Medulla oblongata (tissue), 1 donor: ENCODE results near the gene MIDN.

Experiments used
- DNase-seq: peaks from one replicate; pipeline ENCODE4 v3.0.0-alpha.2; 2015; ENCODE audit errors: extremely low spot score

MIDN gene

DNA sequence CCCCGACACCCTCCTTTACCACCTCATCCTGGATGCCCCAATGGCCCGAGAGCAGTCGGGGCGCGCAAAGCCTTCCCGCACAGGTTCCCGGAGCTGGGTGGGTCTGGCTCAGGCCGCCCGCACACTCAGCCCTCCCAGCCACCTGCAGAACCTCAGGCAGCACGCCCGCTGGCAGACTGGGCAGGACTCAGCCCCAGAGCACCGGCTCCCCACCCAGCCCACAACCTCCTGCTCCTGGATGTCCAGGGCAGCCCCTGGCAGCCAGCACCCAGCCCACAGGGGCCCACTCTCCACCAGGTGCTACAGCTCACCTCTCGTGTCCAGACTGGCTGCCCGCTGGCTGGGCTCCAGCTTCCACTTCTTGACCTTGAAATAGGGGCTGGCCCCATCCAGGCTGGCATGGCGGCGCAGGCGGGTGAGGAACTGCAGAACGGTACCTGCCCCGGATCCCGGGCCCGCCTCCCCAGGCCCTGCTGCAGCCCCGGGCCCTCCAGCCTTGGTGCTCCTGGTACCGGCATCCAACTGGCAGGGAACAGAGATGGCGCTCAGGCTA, 15.2 kb upstream of the MIDN start:
- no peak for DNase-seq

DNA sequence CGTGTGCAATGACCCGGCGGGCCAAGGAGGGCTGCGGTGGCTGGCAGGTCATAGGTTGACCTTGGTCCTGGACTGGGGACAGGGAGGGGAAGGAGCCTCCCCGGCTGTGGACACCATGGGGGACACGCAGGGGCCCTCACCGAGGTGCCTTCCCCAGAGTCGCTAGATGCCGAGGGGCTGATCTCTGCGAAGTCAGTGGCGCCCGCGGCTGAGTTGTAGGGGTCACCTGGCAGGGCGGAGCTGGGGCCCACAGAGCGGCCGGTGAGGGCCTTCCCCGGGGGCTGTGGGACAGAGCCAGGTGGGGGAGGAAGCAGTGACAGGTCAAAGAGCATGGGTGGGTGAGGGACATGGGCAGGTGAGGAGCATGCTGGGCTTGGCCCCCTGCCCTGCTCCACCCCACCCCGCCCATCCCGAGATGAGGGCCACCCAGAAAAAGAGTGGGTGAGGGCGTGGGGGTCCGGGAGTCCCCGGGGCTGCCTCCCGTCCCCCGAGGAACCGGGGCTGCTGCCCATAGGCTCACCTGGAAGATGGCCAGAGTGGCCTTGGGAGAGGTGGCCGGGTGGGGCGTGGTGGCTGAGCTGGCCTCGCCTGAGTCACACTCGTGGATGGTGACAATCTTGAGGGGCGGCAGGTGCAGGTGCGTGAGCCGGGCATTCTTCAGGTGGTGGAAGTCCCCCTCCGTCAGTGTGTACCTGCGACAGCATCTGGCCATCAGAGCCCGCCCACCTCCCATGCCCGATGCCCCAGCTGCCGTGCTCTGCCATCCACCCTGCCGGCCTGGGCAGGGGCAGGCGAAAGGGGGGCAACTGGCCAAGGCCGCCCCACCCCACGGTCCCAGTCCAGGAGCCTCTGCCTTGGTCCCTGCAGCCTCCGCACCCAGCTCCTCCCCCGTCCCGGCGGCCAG, 14.1 kb upstream of the MIDN start:
- DNase-seq, result no peak

DNA sequence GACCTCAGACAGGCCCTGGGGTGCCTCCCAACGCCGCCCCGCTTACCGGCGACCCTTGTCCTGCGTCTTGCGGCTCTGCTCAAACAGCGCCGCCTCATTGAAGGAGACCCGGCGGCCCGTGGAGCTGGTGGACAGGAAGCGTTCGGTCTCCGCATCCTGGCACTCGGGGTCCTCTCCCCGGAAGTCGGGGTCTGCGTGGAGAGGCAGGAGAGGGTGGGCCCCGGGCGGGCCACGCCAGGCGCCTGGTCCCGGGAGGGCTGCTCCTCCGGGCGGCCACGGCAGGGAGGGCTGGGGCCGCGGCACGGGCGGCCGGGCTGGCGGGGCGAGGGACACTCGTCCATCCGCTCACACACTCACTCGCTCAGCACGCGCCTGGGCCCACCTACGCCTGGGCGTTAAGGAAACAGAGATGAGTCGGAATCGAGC, 13.4 kb upstream of the MIDN start:
- DNase-seq, result no peak

DNA sequence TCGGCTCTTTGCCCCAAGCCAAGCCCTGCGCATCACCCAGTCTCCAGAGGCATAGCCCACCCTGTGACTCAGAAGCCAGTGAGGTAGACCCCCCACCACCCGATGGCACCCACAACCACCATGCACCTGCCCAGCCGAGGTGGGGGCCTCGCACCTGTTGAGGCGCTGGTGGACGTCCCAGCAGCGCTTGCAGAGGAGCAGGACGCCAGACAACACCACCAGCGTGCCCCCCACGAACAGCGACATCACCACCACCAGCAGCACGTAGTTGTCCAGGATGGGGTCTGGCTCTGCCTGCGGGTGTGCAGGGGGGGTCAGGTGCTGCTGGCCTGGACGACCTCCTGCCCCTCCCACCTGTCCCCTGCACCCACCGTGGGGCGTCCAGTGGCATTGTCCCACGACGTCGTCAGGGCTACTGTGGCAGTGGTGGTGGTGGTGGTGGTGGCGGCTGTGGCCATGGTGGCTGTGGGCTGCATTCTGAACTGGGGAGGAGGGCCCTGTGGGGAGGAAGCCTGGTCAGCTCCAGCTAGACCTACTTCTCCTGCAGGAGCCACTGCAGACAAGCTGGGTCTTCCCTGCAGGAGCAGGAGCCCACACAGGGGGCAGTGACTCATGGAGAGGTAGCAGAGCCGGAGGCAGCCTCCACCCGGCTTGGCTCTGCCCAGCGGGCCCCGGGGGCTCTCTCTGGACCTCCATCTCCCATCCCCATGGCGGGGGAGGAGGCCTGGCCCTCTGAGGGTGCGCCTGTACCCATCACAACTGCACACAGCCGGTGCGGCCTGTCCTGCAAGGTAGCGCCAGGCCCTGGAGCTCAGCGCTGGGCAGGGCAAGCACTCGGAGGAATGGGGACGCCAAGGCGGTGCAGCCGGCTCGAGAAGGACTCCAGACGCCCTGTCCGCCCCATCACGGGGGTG, 12.5 kb upstream of the MIDN start:
- no peak for DNase-seq

DNA sequence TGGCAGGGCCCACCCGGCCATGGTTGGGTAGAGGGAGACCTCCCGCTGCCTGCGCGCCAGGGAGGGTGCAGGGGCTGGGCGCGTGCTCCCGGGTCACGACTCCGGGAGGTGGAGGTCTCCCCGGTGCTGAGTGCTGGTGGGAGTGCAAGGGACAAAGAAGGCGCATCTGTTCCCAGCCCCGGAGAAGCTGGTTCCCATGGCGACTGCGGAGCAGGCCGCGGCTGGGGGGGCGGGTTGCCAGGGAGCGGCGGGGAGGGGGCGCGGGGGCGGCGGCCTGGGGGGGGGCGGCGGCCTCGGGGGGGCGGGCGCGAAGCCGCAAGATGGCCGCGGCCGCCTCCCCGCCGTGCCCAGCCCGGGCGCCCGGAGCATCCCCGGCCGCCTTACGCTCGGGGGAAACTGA, 11.8 kb upstream of the MIDN start:
- DNase-seq, result no peak

DNA sequence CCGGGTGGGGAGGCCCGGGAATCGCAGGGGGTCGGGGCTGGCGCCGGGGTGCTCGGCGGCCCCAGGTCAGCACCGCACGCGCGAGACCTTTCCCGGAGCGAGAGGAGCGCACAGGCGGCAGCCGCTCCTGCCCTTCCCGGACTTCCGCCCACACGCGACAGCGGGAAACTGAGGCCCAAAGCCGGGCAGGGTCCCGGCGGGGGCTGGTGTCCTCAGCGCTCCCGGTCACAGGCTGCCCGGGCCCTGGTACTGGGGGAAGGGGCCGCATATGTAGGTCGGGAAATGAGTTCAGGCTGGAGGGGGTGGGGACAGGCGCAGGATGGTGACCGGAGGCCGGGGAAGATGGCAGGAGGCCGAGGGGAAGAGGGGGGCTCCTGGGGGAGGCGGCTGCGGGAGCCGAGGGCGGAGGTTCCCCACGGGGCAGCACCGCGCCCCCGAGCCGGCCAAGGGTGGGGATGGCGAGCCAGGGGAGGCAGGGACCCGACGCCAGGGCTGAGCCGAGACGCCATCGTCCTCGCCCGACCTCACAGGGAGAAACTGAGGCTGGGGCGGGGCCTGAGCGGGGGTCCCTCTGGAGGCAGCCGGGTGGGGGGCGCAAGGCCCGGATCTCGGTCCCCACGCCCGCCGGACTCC, 11.2 kb upstream of the MIDN start:
- DNase-seq, result no peak

DNA sequence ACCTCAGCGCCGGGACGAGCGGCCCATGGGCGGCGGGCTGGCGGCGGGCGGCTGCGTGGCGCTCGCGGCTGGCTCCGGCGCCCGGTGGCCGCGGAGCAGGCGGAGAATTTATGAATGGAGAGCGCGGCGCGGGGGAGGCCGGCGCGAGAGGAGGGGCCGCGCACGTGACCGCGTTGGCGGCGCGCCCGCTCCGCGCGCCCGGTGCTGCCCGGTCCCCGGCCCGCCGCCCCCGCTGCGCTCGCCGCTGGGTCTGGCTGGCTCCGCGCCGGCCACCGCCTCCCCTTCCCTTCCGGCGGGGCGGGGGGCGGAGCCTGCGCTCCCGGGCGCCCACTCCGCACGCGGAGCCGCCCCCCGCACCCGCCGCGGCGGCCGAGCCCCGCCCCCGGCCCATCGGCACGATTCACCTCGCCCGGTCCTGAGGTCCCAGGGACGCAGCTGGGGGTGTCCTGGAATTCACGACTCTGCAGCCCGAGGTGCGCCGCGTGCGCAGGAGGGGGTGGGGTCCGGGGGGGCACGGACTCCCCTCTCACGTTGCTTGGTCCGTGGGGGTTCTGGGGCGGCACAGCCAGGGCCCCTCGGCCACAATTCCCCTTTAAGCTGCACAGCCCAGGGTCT, 10.5 kb upstream of the MIDN start, which contains the start of gene CBARP:
CBARP (minus strand) TSS at position 252 of the 615 bp plus-strand sequence. CDS start 1,905 bp downstream, outside the sequence.
- no peak for DNase-seq

DNA sequence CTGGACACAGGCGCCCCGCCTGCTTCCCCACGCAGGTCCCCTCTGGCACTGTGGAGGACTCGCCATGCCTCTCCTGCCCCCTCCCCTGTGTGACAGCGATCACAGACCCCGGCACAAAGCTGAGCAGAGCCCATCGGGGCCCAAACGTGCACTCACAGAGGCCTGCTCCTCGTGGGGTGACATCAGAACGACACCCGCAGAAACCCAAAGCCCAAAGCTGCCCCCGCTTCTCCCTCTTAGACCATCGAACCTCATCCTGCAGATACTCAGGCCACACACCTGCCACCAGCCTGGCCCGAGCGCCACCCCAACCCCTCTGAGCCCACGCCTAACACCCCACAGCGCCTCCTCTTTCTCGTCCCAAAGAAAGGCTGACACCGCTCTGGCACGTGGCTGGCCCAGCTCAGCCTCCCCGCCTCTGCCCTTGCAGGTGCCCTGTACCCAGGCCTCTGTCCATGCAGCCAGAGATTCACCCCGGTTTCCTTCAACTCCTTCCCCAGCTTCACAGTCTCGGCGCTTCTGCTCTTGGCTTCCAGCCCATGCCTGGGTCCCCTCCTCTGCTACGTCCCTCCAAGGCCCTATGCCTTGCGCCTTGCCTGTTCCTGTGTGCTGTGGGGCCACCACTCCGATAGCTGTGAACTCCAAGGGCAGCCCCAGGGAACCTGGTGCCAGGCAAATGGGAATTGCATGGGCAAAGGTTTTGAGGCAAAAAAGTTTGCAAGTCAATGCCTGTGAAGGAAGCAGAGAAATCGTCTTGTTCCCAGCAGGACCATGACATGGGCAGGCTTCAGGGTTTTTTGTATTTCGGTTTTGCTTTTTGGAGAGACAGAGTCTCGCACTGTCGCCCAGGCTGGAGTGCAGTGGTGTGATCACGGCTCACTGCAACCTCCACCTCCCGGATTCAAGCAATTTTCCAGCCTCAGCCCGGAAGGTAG, 9.7 kb upstream of the MIDN start:
- DNase-seq, result no peak

DNA sequence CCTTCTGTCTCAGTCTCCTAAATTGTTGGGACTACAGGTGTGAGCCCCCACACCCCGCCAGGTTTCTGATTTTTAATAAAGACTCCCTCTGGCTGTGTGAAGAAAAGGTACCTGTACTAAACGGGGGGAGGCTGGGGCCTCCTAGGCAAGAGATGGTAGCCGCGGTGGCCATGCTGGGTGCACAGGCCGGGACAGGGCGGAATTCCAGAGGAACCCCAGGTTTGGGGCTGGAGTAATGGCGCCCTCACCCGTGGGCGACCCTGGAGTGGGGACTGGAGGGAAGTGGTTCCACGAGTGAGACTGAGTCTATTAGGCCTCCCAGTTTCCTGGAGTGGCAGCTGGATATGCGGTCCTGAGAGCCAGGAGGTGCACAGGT, 9.0 kb upstream of the MIDN start:
- no peak for DNase-seq

DNA sequence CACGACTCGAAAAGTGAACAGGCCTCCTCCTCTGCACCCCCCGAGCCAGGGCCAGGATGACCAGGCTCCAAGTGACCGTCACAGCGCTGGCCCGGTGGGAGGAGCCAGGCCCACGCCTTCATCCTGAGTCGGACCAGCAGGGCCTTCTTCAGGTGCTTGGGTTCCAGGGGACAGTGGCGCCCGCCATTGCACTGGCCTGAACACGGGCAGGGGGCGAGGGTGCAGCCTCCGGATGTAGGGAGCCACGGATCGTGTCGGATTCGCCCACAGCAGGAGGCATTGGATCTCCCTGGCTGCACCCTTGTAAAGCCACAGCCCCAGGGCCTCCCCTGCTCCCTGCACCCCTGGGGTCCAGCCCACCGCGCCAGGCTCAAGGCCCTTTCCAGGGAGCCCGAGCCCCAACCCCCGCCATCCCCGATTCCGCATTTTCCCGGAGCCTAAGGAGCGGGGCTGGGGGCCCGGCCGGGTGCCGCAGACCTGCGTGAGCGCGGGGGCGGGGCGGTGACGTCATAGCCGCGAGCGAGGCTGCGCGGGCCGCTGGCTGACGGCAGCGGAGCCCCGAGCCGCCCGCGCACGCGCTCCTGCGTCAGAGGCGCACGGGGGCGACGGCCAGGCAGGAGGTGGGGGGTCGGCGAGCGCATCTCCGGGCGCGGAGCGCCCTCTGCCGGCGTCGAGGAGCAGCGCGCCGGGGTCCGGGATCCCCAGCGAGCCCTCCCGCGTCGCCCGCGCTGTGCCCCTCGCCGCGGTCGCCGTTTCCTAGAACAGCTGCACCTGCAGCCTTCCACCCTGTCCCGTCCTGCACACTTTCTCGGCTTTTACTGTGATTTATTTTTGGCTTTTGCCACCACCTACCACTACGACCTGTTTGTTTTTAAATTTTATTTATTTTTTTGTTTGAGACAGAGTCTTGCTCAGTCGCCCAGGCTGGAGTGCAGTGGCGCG, 8.3 kb upstream of the MIDN start:
- DNase-seq, result peak; percentile 92

DNA sequence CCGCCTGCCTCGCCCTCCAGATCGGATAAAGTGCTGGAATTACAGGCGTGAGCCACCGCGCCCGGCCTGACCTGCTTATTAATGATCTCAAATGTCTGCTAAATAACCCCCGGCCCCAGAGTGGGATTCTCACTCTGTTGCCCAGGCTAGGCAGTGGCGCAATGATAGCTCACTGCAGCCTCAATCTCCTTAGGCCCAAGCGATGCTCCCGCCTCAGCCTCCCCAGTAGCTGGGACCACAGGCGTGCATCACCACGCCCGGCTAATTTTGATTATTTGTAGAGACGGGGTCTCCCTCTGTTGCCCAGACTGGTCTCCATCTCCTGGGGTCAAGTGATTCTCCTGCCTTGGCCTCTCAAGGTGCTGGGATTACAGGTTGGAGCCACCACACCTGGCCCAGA, 7.5 kb upstream of the MIDN start:
- DNase-seq, result no peak

DNA sequence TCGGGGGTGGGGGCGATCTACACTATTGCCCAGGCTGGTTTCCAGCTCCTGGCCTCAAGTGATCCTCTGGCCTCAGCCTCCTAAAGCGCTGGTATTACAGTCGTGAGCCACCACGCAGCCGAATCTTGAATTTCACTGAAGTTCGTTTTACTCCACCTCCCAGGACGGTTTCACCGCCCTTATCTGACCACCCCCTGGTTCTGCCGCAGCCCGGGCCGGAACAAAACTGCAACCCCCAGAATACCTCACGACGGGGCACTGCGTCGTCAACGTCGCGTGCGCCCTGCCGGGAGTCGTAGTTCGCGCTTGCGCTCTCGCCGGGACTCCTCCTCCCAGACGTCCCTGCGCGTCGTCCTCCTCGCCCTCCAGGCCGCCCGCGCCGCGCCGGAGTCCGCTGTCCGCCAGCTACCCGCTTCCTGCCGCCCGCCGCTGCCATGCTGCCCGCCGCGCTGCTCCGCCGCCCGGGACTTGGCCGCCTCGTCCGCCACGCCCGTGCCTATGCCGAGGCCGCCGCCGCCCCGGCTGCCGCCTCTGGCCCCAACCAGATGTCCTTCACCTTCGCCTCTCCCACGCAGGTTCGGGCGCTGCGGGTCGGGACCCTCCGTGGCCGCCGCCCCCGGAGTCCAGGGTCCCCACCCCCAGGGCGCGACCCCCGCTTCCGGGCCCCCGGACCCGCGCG, 6.8 kb upstream of the MIDN start, which contains the start of gene ATP5F1D:
ATP5F1D (plus strand) TSS at position 335 of the 679 bp plus-strand sequence; CDS start at position 435, 100 bp downstream.
- DNase-seq, result peak; percentile 95

DNA sequence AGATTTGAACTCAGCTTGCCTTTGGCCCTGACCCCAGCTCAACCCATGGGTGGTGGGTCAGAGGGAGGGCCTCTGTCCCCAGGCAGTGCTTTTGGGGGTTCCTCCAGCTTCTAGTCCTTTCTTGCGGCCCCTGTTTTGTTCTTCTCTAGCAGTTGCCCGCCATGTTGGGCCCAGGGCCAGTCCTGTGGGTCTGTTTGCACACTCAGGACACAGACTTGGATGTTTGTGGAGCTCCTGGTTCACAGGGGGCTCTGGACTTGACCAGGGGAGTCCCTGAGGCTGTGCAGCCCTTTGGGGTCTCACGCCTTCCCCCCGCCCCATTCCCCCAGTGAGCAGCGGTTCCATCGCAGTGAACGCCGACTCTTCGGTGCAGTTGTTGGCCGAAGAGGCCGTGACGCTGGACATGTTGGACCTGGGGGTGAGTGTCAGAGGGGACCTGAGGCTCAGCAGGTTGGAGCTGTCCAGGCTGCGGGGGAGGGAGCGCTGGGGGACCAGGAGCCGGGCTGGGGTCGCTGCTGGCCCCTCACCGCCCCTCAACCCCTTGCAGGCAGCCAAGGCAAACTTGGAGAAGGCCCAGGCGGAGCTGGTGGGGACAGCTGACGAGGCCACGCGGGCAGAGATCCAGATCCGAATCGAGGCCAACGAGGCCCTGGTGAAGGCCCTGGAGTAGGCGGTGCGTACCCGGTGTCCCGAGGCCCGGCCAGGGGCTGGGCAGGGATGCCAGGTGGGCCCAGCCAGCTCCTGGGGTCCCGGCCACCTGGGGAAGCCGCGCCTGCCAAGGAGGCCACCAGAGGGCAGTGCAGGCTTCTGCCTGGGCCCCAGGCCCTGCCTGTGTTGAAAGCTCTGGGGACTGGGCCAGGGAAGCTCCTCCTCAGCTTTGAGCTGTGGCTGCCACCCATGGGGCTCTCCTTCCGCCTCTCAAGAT, 4.4 kb upstream of the MIDN start:
- DNase-seq, result peak; percentile 92

DNA sequence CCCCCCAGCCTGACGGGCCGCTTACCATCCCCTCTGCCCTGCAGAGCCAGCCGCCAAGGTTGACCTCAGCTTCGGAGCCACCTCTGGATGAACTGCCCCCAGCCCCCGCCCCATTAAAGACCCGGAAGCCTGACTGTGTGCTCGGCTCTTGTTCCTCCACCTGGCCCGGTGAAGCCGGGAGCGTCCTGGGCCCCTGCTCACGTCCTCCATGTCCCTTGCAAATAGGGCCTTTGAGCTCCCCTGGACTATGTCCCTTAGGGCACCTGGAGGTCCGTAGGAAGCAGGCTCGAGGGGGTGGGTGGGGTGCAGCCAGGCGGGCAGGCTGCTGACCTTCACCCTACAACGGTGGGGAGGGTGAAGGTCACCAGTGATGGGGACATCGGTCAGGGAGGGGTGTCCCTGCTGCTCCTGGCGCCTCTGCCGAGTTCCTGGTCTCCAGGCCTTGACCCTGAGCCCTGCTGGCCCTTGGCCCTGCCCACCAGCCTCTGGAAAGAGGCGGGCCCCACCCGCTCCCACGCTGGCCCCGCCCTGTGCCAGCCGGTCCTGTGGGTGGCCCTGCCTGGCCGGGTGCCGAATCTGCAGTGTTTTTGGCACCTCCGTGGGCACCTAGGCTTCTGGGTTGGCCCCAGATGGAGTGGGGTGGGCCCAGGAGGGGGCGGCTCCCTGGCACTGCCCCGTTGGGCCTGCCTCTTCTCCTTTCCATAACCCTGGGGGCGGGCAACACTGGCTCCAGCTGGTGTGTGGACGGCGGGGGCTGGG, 3.5 kb upstream of the MIDN start:
- no peak for DNase-seq

DNA sequence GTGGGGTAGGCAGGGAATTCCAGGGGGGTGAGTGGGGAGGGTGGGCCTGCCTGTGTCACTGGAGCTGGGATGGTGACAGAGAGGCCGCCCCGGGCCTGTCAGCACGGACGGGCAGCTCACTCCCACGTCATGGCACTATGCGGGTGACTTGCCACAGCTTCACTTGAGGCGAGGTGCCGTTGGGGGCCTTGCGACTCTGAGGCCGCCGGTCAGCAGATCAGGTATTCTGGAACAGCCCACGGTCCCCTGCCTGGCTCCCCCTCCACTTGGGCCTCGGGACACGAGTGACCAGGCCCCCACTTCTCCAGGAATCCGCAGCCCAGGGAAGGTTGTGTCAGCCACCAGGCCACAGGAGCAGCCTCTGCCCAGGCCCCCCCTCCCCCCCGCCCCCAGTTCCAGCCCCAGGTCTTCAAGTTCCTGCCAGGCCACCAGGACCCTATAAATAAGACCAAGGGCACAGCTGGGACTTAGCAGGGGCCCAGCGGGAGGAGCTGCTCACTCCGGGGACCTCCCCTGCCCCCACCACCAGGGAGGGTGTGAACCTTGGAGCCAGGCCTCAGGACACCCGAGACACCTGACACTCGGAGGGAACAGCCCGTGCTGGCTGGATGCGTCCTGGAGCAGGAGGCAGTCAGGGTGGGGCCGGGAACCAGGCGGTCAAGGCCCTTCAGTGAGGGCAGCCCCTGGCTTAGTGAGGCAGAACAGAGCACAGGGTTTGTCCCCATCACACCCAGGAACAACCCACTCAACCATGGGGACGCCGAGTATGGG, 2.7 kb upstream of the MIDN start:
- no peak for DNase-seq
